ENCODE results near the gene SOX18.

The SOX18 gene

GRCh38 chr20:64051561-64052325 lies 2.3 kb upstream of the SOX18 start:
- no peak for DNase-seq

DNA sequence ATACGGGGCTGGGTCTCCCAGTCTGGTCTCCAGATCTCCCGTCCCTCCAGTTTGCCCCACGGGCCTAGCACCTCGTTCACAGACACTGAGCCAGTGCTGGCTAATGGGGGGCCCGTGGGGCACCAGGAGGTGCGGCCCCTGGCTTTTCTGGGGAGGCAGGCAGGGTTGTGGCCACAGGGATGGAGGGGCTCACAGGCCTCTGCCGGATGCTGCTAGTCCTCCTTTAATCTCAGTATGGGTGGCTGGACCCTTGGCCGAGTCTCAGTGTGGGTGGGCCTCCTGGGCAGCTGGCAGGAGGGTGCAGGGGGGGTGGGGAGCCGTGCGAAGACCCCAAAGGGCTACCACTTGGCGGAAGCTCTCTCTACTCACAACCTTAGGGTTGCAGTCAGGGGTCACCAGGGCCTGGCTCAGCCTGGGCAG lies 1.6 kb upstream of the SOX18 start:
- DNase-seq = no peak

DNA sequence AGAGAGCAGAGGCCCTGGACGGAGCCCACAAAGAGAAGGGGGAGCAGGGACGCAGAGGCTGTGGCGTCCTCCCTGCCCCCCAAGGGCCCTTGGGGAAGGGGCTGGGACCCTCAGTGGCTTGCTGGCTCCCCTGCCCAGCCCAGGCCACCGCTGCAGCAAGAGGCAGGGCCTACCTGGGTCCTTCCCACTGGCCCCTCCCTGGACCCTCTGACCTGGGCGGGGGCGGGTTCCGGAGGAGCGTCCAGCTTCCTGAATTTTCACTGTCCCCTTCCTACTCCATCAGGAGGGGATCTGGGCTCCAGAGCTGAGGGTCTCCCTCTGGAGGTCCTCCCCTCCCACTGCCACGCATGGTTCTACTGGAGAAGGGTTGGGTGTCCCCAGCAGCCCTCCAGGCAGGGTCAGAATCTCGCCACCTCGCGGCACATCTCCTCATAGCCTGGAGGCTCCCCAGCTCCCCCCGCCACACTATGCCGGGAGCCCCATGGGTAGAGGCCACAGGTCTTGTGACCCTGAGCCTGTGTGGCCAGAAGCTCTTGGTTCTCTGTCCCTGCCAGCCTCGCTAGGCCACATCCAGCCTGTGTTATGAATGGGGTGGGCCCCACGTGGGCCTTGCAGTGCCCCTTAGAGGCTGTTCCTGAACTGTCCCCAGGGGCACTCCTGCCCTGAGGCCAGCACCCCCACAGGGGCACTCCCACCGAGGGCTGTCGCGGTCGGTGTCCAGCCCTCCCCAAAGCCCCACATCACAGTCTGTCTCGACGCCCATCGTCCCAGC lies 1.0 kb upstream of the SOX18 start:
- DNase-seq = peak; percentile 50

GRCh38 chr20:64049878-64050260 lies 430 bp upstream of the SOX18 start:
- DNase-seq = no peak

GRCh38 chr20:64048402-64049044 lies 916 bp downstream of the SOX18 start:
- DNase-seq = no peak

DNA sequence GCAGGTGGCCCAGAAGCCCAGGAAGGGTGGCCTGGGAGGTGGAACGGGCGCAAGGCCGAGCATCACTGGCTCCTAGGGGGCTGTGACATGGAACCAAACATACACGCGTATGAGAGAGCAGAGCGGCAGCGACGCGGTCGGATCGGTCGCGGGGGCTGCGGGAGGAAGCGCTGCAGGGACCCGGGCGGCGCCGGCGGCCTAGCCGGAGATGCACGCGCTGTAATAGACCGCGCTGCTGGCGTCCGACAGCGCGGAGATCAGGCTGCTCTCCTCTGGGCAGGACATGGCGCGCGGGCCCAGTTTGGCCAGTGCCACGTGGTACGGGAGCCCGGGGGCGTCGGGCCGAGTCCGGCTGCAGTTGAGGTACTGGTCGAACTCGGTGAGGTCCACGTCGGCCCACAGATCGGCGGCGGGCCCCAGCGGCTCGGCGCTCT lies 1.5 kb downstream of the SOX18 start:
- DNase-seq = no peak

GRCh38 chr20:64047046-64047389 lies 2.4 kb downstream of the SOX18 start:
- no peak for DNase-seq

DNA sequence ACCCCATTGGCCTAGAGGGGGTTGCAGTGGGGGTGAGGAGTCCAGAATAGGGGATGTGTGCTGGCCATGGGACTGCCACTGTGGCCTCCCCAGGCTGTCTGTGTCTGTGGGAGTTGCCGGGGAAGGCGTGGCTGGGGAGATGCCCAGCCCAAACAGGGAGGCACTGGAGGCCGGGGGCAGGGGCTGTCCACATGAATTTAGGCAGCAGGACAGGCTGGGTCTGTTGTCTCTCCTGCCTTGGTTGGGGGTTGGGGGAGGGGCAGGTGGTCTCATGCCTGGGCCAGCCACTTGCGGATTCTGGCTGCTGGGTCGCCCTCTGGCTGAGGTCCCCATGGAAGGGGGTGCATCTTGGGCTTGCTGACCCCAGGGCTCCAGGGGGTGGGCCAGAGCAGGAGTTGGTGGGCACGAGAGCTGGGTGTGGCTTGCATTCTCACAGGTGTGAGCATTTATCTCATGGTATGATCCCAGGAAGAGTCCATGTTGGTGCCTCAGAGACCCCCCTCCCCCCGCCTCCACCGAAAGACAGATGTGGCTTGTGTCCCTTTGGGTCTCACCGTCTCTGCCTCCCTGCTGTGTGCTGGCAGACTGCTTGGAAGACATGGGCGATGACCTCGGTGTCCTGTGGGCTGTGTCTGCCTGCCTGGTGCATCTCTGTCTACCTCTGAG lies 4.0 kb downstream of the SOX18 start:
- DNase-seq = no peak

- DNase-seq = no peak
These were observed 4.8 kb downstream of the SOX18 start for GRCh38 chr20:64044484-64045247.

GRCh38 chr20:64043768-64044167 lies 5.7 kb downstream of the SOX18 start:
- DNase-seq = no peak

GRCh38 chr20:64042054-64042781 lies 7.2 kb downstream of the SOX18 start:
- DNase-seq = peak; percentile 37

- no peak for DNase-seq
These were observed 7.7 kb downstream of the SOX18 start for GRCh38 chr20:64041781-64042053.

GRCh38 chr20:64041040-64041780 lies 8.2 kb downstream of the SOX18 start:
- DNase-seq = no peak

GRCh38 chr20:64040231-64041039 lies 9.0 kb downstream of the SOX18 start:
- DNase-seq = no peak

DNA sequence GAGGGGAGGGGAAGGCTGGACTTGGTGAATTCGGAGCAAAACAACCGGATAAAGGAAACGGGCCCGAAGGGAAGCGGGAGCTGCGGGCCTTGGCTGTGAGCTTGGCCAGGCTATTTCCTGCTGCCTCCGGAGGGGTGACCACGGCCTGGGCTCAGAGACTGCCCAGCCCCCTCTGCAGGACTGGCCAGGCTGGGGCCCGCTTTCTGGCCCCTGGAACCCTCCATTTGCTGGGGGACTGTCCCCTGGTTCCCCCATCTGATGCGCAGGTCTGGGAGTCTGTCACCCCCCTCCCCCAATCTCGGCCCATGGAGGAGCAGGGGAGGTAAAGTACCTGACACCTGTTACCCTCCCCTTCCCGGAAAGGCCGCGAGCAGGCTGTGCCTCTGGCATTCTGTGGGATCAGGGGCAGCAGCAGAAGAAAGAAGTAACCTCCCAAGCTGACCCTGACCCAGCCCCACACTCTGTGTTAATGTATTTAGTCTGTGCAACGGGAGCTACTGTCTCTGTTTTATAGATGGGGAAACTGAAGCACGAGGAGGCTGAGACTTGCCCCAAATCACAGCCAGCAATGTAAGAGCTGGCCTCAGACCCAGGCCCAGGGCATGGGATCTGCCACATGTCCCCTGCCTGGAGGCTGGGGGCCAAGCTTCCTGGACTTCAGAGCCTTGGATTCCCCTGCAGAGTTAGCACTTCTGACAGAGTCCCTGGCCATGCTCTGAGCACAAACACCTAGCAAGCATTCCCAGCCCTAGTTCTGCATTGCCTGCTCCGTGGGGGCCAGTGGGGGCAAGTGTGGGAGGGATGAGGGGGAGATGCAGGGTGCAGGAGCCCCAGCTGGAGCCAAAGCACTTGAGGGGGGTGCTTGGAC lies 9.9 kb downstream of the SOX18 start:
- DNase-seq = no peak

GRCh38 chr20:64038565-64039292 lies 10.7 kb downstream of the SOX18 start:
- peak; percentile 82 for DNase-seq

GRCh38 chr20:64038224-64038564 lies 11.2 kb downstream of the SOX18 start:
- DNase-seq = no peak

GRCh38 chr20:64037498-64038213 lies 11.8 kb downstream of the SOX18 start:
- DNase-seq = peak; percentile 41
